C4-2B (cell line): Measurements from ENCODE around the gene TTC9C.

ENCODE experiments used
- CTCF ChIP-seq: fragments of 450-650 bp; conservative IDR thresholded peaks from 2 replicates; pipeline ENCODE4 v1.5.1; 2017; ENCODE audit warnings: mild to moderate bottlenecking
- ZFX ChIP-seq: fragments of 450-650 bp; IDR thresholded peaks from 2 replicates; pipeline ENCODE4 v1.6.1; 2017

GRCh38 chr11:62752177-62752785 is 24.0 kb downstream of the TTC9C start:
- TF ChIP-seq CTCF, result no peak
- TF ChIP-seq ZFX, result no peak
